ENCODE results near the gene UBE2Q2.
"Not testable (repeated sequence)": the region's sequence is repeated elsewhere in the genome, so short reads cannot be mapped to it uniquely, and the experiment has no call there.

- not testable (repeated sequence) for TF ChIP-seq CTCF (IDR thresholded peaks at IDR 0.05 in 4 of 5, conservative IDR thresholded peaks at IDR 0.05 in 1 of 5); POLR2A (IDR thresholded peaks at IDR 0.05)
These were observed 8.3 kb downstream of the UBE2Q2 start for GRCh38 chr15:75851566-75851965.

Measured in gastrocnemius medialis (tissue), 4 donors.